Nephron progenitor cell (in vitro differentiated cells): ENCODE results near the gene PCSK6.

Experiments used
- DNase-seq: peaks from one replicate; pipeline ENCODE4 v3.0.0; 2021
- H3K27ac Mint-ChIP-seq: 2 replicates; pipeline ENCODE4 v1.8.0; 2021; ENCODE audit warnings: mild to moderate bottlenecking, moderate library complexity, mixed read lengths
- H3K27me3 Mint-ChIP-seq: 2 replicates; pipeline ENCODE4 v1.8.0; 2021; ENCODE audit warnings: mild to moderate bottlenecking, low read depth, mixed read lengths; ENCODE audit not compliant: poor library complexity
- H3K36me3 Mint-ChIP-seq: 2 replicates; pipeline ENCODE4 v1.8.0; 2021; ENCODE audit warnings: low read depth, mixed read lengths
- H3K4me1 Mint-ChIP-seq: 2 replicates; pipeline ENCODE4 v1.8.0; 2021; ENCODE audit warnings: mixed read lengths
- H3K4me3 Mint-ChIP-seq: 2 replicates; pipeline ENCODE4 v1.8.0; 2021; ENCODE audit warnings: mild to moderate bottlenecking, moderate library complexity, mixed read lengths
- H3K9me3 Mint-ChIP-seq: 2 replicates; pipeline ENCODE4 v1.8.0; 2021; ENCODE audit warnings: mild to moderate bottlenecking, moderate library complexity, mixed read lengths
- TF ChIP-seq, protein P1 (sequence below): fragments of 200-600 bp; sonication (generic); IDR thresholded peaks from 2 replicates; pipeline ENCODE4 v1.5.0; 2021; ENCODE audit warnings: antibody characterized with exemption

PCSK6 gene

DNA sequence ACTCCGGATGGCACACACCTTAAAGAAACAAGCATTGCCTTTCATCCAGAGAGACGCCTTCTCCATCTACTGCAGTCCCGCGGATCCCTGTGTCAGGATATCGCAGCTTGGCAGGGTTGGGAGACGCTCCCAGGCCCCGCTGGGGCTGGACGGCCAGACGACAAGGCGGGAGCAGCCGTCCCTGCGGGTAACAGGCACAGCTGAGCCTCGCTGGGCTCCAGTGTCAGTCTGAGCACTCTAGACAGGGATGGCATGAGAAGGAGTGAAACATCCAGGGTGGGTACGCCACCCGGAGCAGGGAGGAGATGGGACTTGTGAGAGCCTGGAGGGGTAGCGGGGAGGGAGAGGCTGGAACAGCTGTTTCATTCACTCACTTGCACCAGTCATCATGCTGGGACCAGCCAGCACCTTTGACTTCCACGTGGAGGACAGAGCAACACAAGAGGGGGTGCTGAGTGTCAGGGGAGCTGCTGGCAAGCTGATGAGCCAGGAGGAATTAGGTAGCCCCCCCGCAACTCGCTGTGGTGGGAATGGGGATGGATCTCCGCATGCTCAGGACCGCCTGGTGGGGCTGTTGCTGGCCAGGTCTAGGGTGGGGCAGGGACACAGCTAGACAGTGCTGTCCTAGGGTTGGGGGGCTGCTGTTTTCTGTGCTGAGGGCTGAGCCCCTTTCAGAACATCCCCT, 162.9 kb downstream of the PCSK6 start:
- peaks cover 75% of the 10 kb centered on the region for H3K27me3 Mint-ChIP-seq
- H3K9me3 Mint-ChIP-seq: no peaks in the 10 kb centered on the region
- TF ChIP-seq, protein P1, sequence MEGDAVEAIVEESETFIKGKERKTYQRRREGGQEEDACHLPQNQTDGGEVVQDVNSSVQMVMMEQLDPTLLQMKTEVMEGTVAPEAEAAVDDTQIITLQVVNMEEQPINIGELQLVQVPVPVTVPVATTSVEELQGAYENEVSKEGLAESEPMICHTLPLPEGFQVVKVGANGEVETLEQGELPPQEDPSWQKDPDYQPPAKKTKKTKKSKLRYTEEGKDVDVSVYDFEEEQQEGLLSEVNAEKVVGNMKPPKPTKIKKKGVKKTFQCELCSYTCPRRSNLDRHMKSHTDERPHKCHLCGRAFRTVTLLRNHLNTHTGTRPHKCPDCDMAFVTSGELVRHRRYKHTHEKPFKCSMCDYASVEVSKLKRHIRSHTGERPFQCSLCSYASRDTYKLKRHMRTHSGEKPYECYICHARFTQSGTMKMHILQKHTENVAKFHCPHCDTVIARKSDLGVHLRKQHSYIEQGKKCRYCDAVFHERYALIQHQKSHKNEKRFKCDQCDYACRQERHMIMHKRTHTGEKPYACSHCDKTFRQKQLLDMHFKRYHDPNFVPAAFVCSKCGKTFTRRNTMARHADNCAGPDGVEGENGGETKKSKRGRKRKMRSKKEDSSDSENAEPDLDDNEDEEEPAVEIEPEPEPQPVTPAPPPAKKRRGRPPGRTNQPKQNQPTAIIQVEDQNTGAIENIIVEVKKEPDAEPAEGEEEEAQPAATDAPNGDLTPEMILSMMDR: no peak
- DNase-seq: no peak
- peak overlapping the region; percentile 82 for H3K27ac Mint-ChIP-seq
- no peak overlapping the region for H3K4me3 Mint-ChIP-seq
- peaks cover 18% of the 10 kb centered on the region for H3K4me1 Mint-ChIP-seq
- no peaks in the 10 kb centered on the region for H3K36me3 Mint-ChIP-seq

DNA sequence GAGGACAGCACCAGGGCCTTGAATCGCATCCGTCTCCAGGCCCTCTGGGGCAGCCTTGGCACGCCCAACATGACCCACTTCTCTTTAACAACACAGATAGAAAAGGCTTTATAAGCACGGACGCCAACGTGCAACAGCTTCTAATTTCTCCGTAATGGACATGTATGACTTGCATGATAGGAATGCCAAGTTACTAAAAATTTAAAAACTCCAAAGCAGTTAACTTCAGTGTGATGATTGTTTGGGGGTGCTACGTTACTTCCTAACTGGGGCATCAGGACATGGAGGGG, 163.5 kb downstream of the PCSK6 start:
- no peaks in the 10 kb centered on the region for H3K36me3 Mint-ChIP-seq
- H3K27me3 Mint-ChIP-seq: peaks cover 75% of the 10 kb centered on the region
- TF ChIP-seq, protein P1: no peak

DNA sequence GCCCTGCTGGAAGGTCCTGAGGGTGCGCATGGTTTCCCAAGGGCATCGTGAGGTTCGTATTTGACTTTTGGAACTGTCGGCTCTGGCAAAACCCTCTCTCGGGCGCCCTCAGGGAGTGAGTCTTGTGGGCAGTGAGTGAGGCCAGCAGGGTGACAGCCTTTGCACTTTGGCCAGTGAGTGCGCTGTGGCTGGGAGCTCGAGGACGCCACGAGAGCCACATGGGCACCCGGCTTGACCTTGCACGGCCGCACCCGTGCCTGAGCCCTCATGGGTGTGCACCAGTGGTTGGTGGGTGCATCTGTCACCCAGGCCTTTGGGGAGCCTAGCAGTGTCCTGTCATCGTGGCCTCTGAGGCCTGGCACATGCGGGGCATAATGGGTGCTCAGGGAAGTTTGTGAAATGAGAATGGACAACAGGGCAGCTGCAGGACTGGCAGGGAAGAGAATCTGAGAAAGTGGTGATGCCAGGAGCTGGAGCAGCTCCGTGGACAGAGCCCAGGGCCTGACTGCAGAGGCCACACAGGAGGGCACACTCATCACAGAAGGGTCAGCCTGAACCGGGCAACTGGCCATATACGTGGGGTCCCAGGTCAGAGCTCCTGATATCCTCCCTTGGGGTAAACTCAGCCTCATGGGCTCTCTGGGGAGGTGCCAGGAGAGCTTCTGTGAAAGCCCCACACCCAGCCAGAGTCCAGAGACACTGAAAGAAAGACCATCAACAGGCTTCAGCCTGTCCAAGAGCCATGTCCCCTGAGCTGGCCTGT, 164.1 kb downstream of the PCSK6 start:
- TF ChIP-seq, protein P1: no peak

More for the DNA sequence above, 163.5 kb downstream of the PCSK6 start:
- peaks cover 22% of the 10 kb centered on the region for H3K4me1 Mint-ChIP-seq
- DNase-seq: no peak
- no peak overlapping the region for H3K4me3 Mint-ChIP-seq
- no peaks in the 10 kb centered on the region for H3K9me3 Mint-ChIP-seq
- H3K27ac Mint-ChIP-seq: no peak overlapping the region

DNA sequence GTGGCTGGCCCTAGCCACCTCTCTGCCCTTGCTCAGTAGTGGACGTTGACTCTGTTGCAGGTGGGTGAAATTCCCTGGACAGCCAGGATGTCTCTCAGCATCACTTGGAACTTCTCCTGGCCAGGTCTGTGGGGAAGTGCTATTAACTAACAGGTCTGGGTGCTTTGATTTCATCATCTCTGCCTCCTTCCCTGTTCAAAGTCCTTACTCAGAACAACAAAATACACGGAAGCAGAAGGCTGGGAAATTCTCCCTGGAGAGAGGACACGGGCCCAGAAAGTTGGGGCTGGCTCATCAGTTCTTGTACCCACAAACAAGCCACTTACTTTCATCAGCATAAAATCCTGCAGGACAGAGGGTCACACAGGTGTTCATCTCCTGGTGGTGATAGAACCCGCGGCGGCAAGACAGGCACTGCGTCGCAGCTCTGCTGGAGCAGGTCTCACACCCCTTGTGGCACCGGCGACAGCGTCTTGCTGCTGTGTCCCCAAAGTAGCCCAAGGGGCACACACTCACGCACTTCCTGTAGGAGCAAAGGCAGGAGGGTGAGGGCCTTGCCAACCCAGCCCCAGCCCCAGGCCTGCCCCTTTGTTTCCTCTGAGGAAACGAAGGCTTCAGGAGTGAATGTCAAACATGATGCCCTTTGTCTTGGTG, 164.9 kb downstream of the PCSK6 start:
- no peak overlapping the region for H3K4me3 Mint-ChIP-seq
- no peak overlapping the region for H3K27ac Mint-ChIP-seq
- H3K36me3 Mint-ChIP-seq: no peaks in the 10 kb centered on the region
- TF ChIP-seq, protein P1: no peak
- peaks cover 30% of the 10 kb centered on the region for H3K4me1 Mint-ChIP-seq
- DNase-seq: no peak
- H3K27me3 Mint-ChIP-seq: peaks cover 75% of the 10 kb centered on the region
- H3K9me3 Mint-ChIP-seq: no peaks in the 10 kb centered on the region

More for the DNA sequence above, 164.1 kb downstream of the PCSK6 start:
- H3K4me3 Mint-ChIP-seq: no peak overlapping the region
- no peak overlapping the region for H3K27ac Mint-ChIP-seq
- peaks cover 27% of the 10 kb centered on the region for H3K4me1 Mint-ChIP-seq
- no peaks in the 10 kb centered on the region for H3K36me3 Mint-ChIP-seq
- DNase-seq: no peak
- no peaks in the 10 kb centered on the region for H3K9me3 Mint-ChIP-seq
- H3K27me3 Mint-ChIP-seq: peaks cover 74% of the 10 kb centered on the region

DNA sequence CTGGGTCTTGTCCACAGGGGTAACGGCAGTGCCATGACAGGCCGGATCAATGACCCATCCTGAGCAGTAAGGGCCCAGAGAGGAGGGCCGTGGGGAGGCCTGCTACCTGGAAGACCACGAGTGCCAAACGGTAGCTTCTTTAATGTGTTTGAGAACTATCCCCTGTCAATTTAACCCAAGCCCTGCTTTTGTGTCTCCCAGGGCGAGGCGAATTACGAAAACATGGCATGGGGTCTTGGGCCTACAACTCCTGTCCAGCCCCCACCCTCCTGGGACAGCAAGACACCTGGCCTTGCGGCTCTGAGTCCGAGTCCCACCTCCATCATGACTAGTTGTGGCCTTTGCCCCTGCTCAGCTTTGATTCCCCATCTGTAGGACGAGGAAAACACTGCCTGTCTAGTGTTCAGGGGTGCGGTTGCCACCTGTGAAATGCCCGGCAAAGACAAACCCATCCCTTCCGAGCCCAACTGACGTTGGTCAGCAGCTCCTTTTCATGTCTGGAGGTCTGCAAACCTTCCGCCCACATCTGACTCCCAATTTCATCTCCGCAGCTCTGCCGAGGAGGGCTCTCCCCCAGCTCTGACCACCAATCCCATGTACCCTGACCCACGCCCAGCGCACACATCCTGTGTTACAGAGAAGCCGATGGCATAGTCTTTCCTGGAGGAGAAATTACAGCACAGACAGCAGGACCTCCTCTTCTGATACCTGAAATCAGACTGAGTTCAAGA, 165.5 kb downstream of the PCSK6 start:
- Mint-ChIP-seq H3K27ac (no peak overlapping the region), H3K9me3 (no peaks in the 10 kb centered on the region), H3K4me3 (no peak overlapping the region), H3K4me1 (peaks cover 27% of the 10 kb centered on the region), H3K27me3 (peaks cover 70% of the 10 kb centered on the region), H3K36me3 (no peaks in the 10 kb centered on the region)
- TF ChIP-seq, protein P1: no peak
- DNase-seq: no peak
